GM18951 (cell line): Measurements from ENCODE around the gene RASAL2.

Experiments used
- POLR2A ChIP-seq: IDR thresholded peaks from 4 replicates; pipeline ENCODE4 v1.6.1; 2011; ENCODE audit warnings: mild to moderate bottlenecking; ENCODE audit not compliant: insufficient read length, insufficient read depth; ENCODE audit errors: extremely low read depth
- in situ Hi-C: fragments of 300-500 bp; cut with MboI; formaldehyde crosslinking; loops from one replicate; pipeline ENCODE4 v1.12.0; 2022; ENCODE audit warnings: low sequenced_read_pairs, mixed read lengths, inconsistent platforms; ENCODE audit not compliant: unreplicated experiment

The RASAL2 gene

GRCh38 chr1:178434899-178435435 lies 341.1 kb downstream of the RASAL2 start:
- in situ Hi-C loops: no loop called here
- no peak for TF ChIP-seq POLR2A

GRCh38 chr1:178436899-178437298 lies 343.0 kb downstream of the RASAL2 start:
- no peak for TF ChIP-seq POLR2A
- in situ Hi-C loops: no loop called here

- TF ChIP-seq POLR2A: no peak
Measured at GRCh38 chr1:178438432-178438831, 344.5 kb downstream of the RASAL2 start.

GRCh38 chr1:178442925-178443324 lies 349.0 kb downstream of the RASAL2 start:
- TF ChIP-seq POLR2A: no peak
- in situ Hi-C loops: no loop called here

More at GRCh38 chr1:178438432-178438831, 344.5 kb downstream of the RASAL2 start:
- in situ Hi-C loops: no loop called here

GRCh38 chr1:178450871-178451270 lies 357.0 kb downstream of the RASAL2 start:
- no peak for TF ChIP-seq POLR2A
- in situ Hi-C loops: no loop called here

- TF ChIP-seq POLR2A: no peak
- in situ Hi-C loops: no loop called here
Measured at GRCh38 chr1:178451529-178451928, 357.6 kb downstream of the RASAL2 start.

- in situ Hi-C loops: no loop called here
- no peak for TF ChIP-seq POLR2A
Measured at GRCh38 chr1:178452013-178452412, 358.1 kb downstream of the RASAL2 start.

- in situ Hi-C loops: no loop called here
- no peak for TF ChIP-seq POLR2A
Measured at GRCh38 chr1:178456472-178456871, 362.6 kb downstream of the RASAL2 start.

GRCh38 chr1:178457651-178458050 lies 363.7 kb downstream of the RASAL2 start:
- in situ Hi-C loops: no loop called here

GRCh38 chr1:178458203-178458602 lies 364.3 kb downstream of the RASAL2 start:
- no peak for TF ChIP-seq POLR2A
- in situ Hi-C loops: no loop called here

More at GRCh38 chr1:178457651-178458050, 363.7 kb downstream of the RASAL2 start:
- TF ChIP-seq POLR2A: no peak

GRCh38 chr1:178461104-178461503 lies 367.2 kb downstream of the RASAL2 start:
- in situ Hi-C loops: no loop called here
- TF ChIP-seq POLR2A: no peak

- in situ Hi-C loops: no loop called here
- TF ChIP-seq POLR2A: no peak
Measured at GRCh38 chr1:178461701-178462100, 367.8 kb downstream of the RASAL2 start.

- in situ Hi-C loops: no loop called here
- no peak for TF ChIP-seq POLR2A
Measured at GRCh38 chr1:178464141-178464540, 370.2 kb downstream of the RASAL2 start.

- in situ Hi-C loops: no loop called here
- TF ChIP-seq POLR2A: no peak
Measured at GRCh38 chr1:178464566-178464965, 370.7 kb downstream of the RASAL2 start.

- no peak for TF ChIP-seq POLR2A
- in situ Hi-C loops: no loop called here
Measured at GRCh38 chr1:178465011-178465410, 371.1 kb downstream of the RASAL2 start.

GRCh38 chr1:178467837-178468236 lies 373.9 kb downstream of the RASAL2 start:
- TF ChIP-seq POLR2A: no peak
- in situ Hi-C loops: no loop called here
